HG02970 (cell line): Measurements from ENCODE around the gene KCNH1.
A peak's percentile ranks its signal among the peaks of the same experiment; 100 is the strongest.

Experiments
- ATAC-seq: cut with Tn5 transposase; IDR thresholded peaks from one replicate; pipeline ENCODE4 v1.9.1; 2021; ENCODE audit warnings: mild to moderate bottlenecking, moderate library complexity, moderate number of reproducible peaks; ENCODE audit not compliant: unreplicated experiment, low FRiP score

KCNH1 gene

DNA sequence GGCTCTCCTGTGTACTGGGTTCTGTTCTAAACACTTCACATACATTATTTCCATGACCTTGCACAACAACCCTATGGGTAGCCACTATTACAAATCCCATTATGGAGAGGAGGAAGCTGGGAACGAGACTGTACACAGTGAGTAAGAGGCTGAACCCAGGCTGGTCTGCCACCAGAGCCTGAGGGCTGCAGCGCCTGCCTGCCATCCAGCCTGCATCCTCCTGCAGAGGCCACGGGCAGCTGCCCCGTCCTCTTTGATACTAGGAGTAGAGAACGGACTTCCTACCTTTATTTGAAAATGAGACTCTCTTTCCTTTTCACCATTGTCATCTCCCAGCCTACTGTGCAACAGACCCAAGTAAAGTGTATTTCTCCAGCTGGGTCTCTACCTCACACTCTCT lies 435.3 kb downstream of the KCNH1 start:
- ATAC-seq, result no peak

DNA sequence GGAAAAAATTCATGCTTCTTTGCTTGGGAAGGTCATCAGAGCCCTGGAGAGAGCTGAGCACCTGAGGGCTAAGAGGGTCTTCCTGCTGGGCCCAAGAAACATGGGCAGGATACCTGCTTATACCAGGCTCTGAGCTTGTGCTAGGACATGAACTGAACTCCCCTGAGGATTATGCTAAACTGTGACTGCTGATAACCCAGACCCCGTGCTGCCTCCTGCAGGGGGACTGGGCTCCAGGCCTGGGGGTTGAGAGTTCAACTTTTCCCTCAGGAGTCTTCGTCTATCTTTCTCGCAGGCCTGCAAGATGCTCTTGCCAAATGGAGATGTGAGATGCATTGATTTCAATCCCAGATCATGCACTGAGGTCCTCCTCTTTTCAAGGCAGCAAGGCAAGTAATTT lies 436.8 kb downstream of the KCNH1 start:
- no peak for ATAC-seq

GRCh38 chr1:210696709-210697108 lies 437.2 kb downstream of the KCNH1 start:
- ATAC-seq, result peak; percentile 77

GRCh38 chr1:210695026-210695425 lies 438.9 kb downstream of the KCNH1 start:
- no peak for ATAC-seq

- no peak for ATAC-seq
These were observed 441.2 kb downstream of the KCNH1 start for GRCh38 chr1:210692796-210693195.

DNA sequence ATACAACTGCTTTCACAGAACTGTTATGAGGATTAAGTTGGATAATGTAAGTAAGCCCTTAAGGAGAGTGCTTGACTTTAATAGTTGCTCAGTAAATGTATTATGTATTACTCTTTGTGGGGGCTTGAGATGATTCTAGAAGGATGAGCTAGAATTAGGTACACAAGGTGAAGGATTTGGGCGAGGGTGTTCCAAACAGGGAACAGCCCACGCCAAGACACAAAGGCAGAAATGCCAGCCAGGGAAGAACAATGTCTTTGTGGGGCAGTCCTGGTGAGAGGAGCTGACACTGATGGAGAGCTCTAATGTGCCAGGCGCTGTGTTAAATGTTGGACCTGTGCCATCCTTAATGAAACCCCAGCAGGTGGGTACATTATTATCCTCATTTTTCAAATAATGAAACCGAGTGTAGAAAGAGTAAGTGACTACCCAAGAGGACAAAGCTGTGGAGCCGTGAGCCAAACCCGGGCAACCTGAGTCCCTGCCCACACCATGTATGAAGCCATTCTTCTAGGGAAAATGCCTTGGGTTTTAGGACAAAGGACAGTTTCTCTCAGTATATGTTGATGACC lies 442.8 kb downstream of the KCNH1 start:
- no peak for ATAC-seq

GRCh38 chr1:210690236-210690635 lies 443.7 kb downstream of the KCNH1 start:
- ATAC-seq, result no peak

DNA sequence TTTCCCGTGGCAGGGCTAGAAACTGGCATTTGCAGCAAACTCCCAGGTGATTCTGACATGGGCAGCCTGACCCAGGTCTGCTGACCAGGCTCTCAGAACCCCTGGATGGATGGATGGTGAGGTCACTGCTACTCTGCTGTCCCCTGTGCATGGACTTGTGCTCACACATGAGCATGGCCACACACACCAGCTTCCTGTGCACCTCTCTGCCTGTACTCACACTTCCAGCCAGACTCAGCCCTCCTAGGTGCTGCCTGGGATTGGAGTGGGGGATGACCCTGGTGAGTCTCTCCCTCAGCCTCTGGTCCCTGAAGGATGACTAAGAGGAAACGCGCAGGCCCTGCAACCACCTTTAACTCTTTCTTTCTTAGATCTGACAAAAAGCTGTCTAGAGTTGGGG lies 444.1 kb downstream of the KCNH1 start:
- no peak for ATAC-seq

DNA sequence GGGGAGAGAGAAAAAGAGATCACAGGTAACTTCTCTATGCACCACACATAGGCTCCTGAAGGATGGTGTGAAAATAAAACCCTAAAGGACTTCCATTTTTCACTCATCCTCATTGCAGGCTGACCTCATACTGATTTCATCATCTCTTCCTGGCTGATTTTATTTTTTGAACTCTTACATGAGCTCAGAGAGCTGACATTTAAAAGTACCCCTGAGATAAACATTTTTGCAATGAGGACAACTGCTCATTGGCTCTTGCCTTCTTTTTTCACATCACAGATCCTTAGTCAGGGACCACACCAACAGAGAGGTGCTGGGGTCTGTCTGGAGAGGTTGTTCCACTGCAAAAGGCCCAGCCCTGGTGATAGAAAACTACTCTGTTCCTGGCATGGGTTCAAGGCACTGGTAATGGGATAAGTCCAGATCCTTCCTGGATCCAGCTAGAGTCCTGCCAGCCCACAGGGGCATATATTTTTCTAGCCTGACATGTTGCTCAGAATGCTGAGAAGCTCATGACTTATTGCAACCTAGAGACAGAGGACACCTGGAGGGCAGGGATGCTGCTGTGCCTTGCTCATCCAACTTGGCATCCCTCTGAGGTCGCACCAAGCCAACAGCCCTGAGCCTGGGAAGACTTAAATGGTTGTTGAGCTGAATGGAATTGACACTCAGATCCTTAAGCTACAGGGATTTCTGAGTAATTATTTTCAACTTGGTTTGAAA lies 445.3 kb downstream of the KCNH1 start:
- no peak for ATAC-seq

DNA sequence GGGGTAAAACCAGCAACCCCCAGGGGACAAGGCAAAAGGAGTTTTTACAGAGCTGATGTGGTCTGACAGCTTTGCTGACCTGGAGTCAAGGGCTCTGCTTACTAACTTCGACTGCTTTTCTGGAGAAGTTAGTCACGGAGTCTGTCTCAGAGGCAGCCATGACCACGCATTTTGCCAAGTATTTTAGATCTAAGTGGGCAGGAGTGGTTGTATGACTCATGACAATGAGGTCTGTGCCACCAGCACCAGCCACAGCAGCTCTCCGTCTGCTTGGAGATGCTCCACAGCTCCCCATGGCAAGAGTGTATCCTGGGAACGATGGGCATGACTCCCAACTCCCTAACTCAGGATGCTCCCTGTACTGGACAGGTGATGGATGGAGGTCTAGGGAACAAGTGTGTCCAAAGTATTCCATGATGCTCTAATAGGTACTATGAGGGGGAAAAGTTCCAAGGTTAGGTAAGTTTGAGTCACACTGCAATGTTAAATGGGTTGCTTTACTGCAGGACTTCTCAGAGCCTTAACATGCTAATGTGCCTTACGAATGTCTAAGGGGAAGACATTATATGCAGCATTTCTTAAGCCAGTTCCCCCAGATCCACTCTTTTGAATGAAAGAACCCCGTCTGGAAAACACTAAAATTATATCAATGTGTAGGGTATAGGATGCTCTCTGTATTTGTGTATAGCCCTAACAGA lies 446.2 kb downstream of the KCNH1 start:
- ATAC-seq, result no peak

DNA sequence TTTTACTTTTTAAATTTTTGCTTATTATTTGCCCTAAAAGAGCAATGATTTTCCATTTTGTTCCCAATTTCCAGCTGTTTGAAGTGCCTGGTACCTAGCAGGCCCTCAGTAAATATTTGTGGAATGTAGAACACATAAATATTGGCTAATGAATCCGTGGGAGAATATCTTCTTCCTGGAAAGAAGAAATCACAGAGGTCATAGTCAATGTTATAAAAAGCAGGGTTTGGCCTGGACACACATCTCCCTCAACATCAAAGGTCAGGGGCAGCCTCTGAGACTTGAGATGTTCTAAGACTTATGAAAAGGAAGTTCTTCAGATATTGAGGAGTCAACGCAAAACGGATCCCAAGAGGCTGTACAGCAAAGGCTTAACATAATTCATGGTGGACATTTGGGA lies 447.1 kb downstream of the KCNH1 start:
- ATAC-seq, result no peak

DNA sequence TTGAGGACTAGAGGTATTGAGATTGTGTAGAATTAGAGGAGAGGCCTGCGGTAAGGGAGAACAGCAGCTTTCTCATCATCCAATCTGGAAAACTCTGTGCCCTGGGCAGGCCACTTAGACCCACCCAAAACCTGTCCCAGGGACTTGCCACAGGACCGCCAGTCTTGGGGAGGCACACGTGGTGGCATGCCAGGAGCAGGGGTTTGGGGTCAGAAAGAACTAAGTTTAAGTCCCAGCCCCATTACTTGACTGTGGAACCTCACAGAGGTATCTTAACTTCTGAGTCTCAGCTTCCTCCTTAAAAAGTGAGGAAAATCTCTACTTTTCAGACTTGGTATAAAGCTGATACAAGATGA lies 448.7 kb downstream of the KCNH1 start:
- ATAC-seq, result no peak

DNA sequence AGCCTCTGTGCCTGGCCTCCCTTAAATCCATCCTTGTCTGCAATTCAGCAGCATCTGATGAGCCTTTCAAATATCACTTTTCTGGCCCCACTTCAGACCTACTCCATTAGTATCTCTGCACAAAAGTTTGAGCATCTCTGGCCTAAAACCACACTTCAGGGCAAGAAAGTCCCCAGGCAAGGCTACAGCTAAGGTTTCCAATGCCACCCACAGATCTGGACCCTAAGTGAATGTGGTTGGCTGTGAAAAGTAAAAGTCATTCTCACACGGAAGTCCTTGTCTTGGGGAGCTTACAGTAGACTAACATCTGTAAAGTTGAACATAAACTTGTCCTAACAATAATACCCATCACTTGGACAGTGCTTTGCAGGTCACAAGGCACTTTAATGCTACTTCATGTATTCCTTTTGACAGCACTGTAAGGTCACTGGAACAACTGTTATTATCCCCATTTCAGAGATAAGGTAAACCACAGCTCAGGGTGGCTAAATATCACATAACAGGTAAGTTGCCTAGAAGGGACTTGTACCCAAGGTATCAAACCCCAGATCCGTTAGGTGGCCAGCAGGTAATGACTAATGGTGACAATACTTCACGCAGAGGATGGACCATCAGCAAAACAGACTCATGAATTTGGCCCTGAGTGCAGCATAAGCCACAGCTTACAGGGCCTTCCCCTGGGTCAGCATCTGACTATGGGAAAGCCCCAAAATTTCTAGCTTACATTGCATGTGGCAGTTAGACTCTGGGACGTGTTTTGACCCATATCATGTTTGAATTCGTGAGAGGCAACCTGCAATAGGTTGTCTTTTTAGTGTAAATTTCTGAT lies 449.3 kb downstream of the KCNH1 start:
- peak; percentile 71 for ATAC-seq

DNA sequence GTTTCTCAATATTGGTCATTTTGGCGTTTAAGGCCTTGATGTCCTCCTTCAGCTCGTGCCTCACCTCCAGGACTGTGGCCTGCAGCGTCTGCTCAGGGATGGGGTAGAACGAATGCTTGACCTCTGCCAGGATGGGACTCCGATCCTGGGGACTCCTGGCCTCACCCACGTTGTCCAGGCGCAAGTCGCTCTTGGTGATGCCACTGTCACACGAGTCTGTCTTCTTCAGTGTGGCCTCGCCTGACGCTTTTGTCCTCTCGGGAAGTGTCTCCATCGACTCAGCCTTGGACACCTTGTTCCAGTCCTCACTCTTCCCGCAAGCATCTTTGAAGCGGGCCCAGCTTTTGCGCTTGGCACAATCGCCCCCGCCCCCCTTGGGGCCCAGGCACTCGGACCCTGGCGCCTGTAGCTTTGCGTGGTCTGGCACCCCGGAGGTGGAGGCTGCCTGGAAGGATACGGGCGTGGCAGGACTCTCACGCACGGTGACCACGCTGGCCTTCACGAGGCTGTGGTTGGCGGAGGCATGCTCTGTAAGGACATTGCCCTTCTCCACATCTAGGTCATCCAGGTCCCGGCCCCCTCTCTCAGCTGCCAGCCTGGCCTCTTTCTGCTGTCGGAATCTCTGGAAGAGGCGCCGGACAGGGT lies 450.4 kb downstream of the KCNH1 start:
- no peak for ATAC-seq

DNA sequence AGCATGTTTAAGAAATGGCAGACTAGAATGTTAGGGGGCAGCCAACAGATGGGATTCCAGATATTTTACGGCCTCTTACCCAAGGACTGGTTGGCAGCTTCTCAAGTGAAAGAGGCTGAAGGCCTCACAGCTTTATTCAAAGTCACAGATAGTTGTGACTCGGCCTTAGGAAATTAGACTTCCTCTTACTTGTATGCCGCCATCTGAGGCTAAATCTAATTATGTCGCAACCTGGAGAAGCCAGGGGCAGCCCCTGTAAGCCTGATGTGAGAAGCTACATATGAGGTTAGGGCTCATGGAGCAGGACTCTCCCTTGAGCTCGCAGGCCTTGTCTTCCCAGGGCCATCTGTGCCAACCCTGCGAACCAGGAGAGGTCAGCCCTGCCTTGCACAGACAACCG lies 452.8 kb downstream of the KCNH1 start:
- no peak for ATAC-seq

- ATAC-seq, result no peak
These were observed 455.6 kb downstream of the KCNH1 start for GRCh38 chr1:210678306-210678705.

DNA sequence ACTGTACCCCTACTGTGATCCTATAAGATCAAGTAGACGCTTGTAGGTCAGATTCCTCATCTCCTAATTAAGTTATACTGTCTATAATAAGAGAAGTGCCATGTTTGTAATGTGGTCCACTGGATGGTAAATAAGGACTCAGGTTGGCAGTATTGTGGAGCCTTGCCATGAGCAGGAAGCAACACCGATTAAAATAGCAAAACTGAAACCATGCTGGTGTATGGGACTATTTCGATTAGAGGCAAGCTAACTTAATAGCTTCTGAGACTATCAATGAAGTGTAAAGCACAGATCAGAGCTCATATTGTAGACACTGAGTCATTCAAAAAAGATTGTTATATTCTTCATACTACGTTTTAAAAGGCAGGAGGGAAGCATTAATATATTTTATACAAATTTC lies 456.4 kb downstream of the KCNH1 start:
- no peak for ATAC-seq

DNA sequence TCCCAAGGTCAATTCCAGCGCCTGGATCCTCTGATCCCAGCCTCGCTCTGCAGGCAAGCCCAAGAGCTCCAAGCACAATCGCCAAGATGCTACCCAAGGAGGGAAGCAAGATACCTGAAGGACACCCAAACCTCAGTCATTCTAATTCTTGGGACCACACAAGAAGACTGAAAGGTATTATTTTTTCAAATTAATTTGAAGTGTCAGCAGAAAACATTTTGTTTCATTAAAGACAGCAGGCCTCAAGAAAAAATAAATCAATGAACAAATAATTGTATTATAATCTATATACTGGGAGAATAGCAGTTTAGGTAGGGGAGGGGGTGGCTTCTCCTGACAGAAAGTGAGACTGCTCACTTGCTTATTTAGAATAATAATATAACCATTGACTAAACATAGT lies 457.4 kb downstream of the KCNH1 start:
- ATAC-seq, result no peak

DNA sequence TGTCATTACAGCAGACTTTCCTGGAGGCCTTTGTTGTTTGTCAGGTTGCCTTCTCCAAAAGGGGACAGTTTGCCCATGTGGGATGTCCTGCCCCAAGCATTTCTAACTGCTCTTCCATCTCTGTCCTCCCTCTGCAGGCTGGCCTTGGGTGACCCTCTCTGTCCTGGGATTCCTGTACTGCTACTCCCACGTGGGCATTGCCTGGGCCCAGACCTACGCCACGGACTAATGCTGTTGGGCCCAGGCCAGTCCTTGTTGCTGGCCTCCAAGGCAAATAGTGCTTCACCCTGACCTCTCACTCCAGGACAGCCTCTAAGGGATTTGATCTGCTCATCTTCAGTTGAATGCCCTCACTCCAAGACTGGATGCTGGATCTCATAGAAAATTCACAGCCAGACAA lies 459.8 kb downstream of the KCNH1 start:
- ATAC-seq, result no peak

GRCh38 chr1:210669951-210670350 lies 464.0 kb downstream of the KCNH1 start:
- ATAC-seq, result no peak
